Activated naive CD4-positive, alpha-beta T cell treated with anti-CD3 and anti-CD28 coated beads, Interleukin-2, amount 50 U/mL, for 24 hours (primary cell): ENCODE measurements around the gene RIPK1.
A peak's percentile ranks its signal among the peaks of the same experiment; 100 is the strongest.
"Not testable (repeated sequence)": the region's sequence is repeated elsewhere in the genome, so short reads cannot be mapped to it uniquely, and the experiment has no call there.

ENCODE experiments used
- H3K27ac Mint-ChIP-seq: one replicate; pipeline ENCODE4 v1.8.0; 2021; ENCODE audit warnings: mild to moderate bottlenecking, mixed read lengths
- H3K27me3 Mint-ChIP-seq: one replicate; pipeline ENCODE4 v1.8.0; 2021; ENCODE audit warnings: mixed read lengths
- H3K36me3 Mint-ChIP-seq: one replicate; pipeline ENCODE4 v1.8.0; 2021; ENCODE audit warnings: mixed read lengths
- H3K4me1 Mint-ChIP-seq: one replicate; pipeline ENCODE4 v1.8.0; 2021; ENCODE audit warnings: mixed read lengths
- H3K4me3 Mint-ChIP-seq: one replicate; pipeline ENCODE4 v1.8.0; 2021; ENCODE audit warnings: mild to moderate bottlenecking, mixed read lengths
- H3K9me3 Mint-ChIP-seq: one replicate; pipeline ENCODE4 v1.8.0; 2021; ENCODE audit warnings: mixed read lengths

RIPK1 gene

GRCh38 chr6:3068329-3069214 is at the start of gene RIPK1:
RIPK1 (plus strand) TSS chr6:3068494; CDS start chr6:3076824, 8,330 bp downstream.
- Mint-ChIP-seq H3K4me3 (peak within 1 kb of the TSS; percentile 95), H3K9me3 (no peaks in the 10 kb centered on the region), H3K36me3 (peaks cover 1% of the 10 kb centered on the region), H3K4me1 (peaks cover 67% of the 10 kb centered on the region), H3K27ac (peak within 1 kb of the TSS; percentile 97), H3K27me3 (no peaks in the 10 kb centered on the region)

GRCh38 chr6:3019065-3019464 is 49.2 kb upstream of the RIPK1 start:
- H3K27ac Mint-ChIP-seq, result no peak overlapping the region
- no peaks in the 10 kb centered on the region for H3K27me3 Mint-ChIP-seq
- H3K9me3 Mint-ChIP-seq, result no peaks in the 10 kb centered on the region
- H3K4me3 Mint-ChIP-seq, result no peak overlapping the region
- peaks cover 10% of the 10 kb centered on the region for H3K36me3 Mint-ChIP-seq
- peaks cover 22% of the 10 kb centered on the region for H3K4me1 Mint-ChIP-seq

GRCh38 chr6:3019749-3020320 is 48.5 kb upstream of the RIPK1 start:
- Mint-ChIP-seq H3K4me1 (peaks cover 30% of the 10 kb centered on the region), H3K9me3 (no peaks in the 10 kb centered on the region), H3K27me3 (no peaks in the 10 kb centered on the region), H3K36me3 (peaks cover 6% of the 10 kb centered on the region), H3K4me3 (no peak overlapping the region), H3K27ac (no peak overlapping the region)

DNA sequence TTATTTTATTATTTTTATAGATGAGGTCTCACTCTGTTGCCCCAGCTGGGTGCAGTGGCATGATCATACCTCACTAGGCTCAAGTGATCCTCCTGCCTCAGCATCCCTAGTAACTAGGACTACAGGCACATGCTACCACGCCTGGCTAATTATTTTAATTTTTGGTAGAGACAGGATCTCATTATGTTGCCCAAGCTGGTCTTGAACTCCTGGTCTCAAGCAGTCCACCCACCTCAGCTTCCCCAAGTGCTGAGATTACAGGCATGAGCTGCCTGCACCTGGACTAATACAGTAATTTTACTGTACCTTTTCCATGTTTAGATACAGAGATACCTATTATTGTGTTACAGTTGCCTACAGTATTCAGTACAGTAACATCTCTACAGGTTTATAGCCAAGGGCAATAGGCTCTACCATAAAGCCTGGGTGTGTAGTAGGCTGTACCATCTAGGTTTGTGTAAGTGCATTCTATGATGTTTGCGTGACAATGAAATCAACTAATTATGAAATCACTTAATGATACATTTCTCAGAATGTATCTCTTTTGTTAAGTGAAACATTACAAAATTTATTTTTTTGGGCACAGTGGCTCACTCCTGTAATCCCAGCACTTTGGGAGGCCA is 47.2 kb upstream of the RIPK1 start:
- not testable (repeated sequence) for H3K36me3 Mint-ChIP-seq, H3K9me3 Mint-ChIP-seq, H3K27me3 Mint-ChIP-seq, H3K27ac Mint-ChIP-seq, H3K4me3 Mint-ChIP-seq
- peaks cover 43% of the 10 kb centered on the region for H3K4me1 Mint-ChIP-seq

DNA sequence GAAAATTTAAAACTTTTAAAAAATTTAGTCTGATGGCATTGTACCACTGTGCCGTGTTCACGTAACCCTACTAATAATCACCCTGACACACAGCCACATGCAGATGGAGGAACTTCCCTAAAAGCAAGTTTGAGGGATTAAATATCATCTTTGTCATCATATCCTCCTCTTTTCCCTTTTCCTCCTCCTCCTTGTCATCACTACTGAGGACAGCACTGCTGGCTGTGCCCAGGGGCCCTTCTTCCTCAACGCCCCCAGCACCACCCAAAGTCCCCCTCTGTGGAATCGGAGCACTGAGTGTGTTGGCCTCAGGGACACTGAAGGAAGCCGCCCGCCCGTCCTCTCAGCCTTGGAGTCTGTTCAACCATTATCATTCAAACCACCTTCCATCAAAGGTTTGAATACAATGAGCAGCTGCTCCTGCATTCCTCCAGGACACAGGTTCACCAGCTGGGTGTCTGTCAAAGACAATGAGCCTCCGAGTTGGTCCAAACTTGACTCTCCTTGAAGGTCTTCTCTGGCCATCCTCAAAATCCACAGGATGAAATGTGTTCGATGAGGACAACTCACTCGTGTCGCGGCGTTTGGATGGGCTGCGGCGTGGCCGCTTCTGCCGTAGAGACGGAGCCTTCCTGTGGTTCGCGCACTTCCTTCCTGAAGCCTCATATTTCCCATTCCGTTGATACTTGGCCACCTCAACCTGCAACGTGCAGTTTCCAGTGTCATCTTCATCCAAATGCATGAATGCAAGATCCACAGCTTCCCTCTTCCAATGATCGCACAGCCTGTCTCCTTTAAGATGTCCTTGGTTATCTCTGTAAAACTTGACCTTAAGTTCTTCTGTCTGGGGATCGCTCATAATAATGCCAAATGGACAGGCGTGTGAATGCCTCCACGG is 45.3 kb upstream of the RIPK1 start:
- no peaks in the 10 kb centered on the region for H3K9me3 Mint-ChIP-seq
- H3K36me3 Mint-ChIP-seq, result peaks cover 4% of the 10 kb centered on the region
- peak overlapping the region; percentile 92 for H3K4me3 Mint-ChIP-seq
- H3K27me3 Mint-ChIP-seq, result no peaks in the 10 kb centered on the region
- H3K27ac Mint-ChIP-seq, result peak overlapping the region; percentile 82
- peaks cover 56% of the 10 kb centered on the region for H3K4me1 Mint-ChIP-seq

DNA sequence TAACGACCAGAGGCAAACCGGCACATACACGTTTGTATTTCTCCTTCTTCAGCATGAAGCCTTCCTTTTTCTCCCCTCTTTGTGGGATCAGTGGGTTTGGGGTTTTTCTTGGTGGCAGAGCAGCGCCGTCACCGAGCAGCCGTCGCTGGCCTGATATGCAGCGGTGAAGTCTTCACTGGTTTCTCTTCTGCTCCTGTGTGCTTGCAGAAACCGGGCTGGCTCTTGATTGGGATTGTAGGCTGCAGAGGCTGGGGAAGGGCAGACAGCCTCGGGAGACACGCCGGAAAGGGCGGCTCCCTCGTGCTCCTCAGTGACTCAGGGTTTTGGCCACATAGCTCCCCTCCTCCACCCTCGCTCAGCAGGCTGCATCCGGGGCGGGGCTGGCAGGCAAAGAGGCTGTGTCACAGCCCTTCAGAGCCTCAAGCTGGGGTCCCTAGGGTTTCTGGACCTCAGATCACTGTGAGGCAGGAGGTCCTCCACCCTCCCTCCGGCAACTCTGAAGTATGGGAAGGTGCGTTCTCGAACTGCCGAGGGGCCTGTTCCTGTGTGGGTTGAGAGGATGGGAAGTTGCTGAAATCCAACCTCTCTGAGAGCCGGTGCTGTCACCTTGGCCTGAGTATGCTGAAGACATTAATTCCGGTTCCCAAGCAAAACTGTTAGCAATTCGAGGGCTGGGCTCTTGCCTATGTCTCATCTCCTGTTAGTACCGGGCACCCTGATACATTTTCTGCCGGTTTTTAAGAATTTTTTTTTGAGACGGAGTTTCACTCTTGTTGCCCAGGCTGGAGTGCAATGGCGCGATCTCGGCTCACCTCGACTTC is 44.4 kb upstream of the RIPK1 start:
- Mint-ChIP-seq H3K36me3 (peaks cover 4% of the 10 kb centered on the region), H3K27me3 (no peaks in the 10 kb centered on the region), H3K4me3 (peak overlapping the region; percentile 92), H3K4me1 (peaks cover 60% of the 10 kb centered on the region), H3K27ac (peak overlapping the region; percentile 82), H3K9me3 (no peaks in the 10 kb centered on the region)

DNA sequence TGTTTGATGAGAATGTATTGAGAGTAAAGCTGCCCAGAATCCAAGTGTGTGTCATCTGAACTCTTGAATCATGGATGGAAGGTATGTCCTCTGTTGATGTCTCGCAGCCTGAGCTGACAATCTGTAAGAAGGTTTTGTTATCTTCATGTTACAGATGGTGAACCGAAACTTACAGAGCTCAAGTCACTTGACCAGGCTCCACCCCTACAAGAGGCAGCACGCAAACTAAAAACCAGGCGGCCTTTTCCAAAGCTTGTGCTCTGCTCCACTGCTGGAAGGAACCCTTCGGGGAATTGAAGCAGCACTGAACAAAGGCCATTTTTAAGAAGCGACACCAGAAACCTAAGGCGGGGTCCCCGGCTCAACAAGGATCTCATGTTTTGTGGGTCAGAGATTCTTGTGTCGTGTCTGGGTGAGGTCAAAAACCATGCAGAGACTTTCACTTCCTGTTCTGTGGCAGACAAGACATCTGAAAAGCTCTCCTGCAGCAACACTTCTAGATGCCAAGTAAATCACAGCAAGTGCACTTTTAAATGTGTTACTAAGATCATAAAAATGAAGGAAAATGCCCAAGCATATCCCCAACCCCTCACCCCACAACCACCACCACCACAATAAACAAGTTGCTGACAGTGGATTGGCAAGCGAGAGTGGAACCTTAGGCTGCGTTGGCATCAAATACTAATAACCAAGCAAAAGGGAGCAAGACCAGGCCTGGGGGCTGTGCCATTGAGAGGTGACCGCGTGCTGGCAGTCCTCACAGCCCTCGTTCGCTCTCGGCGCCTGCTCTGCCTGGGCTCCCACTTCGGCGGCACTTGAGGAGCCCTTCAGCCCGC is 41.3 kb upstream of the RIPK1 start:
- no peaks in the 10 kb centered on the region for H3K9me3 Mint-ChIP-seq
- peak overlapping the region; percentile 62 for H3K27ac Mint-ChIP-seq
- H3K4me1 Mint-ChIP-seq, result peaks cover 58% of the 10 kb centered on the region

GRCh38 chr6:3028156-3028555 is 40.1 kb upstream of the RIPK1 start:
- not testable (repeated sequence) for H3K27me3 Mint-ChIP-seq, H3K4me3 Mint-ChIP-seq, H3K36me3 Mint-ChIP-seq, H3K9me3 Mint-ChIP-seq
- peak overlapping the region; percentile 23 for H3K27ac Mint-ChIP-seq
- H3K4me1 Mint-ChIP-seq, result peaks cover 54% of the 10 kb centered on the region

More for the DNA sequence above, 41.3 kb upstream of the RIPK1 start:
- Mint-ChIP-seq H3K36me3 (no peaks in the 10 kb centered on the region), H3K27me3 (no peaks in the 10 kb centered on the region), H3K4me3 (peak overlapping the region; percentile 81)

- no peak overlapping the region for H3K27ac Mint-ChIP-seq
- H3K27me3 Mint-ChIP-seq, result no peaks in the 10 kb centered on the region
- peaks cover 15% of the 10 kb centered on the region for H3K4me1 Mint-ChIP-seq
- peaks cover 7% of the 10 kb centered on the region for H3K9me3 Mint-ChIP-seq
- no peak overlapping the region for H3K4me3 Mint-ChIP-seq
- H3K36me3 Mint-ChIP-seq, result no peaks in the 10 kb centered on the region
Measured at GRCh38 chr6:3031857-3032640, 36.2 kb upstream of the RIPK1 start.

DNA sequence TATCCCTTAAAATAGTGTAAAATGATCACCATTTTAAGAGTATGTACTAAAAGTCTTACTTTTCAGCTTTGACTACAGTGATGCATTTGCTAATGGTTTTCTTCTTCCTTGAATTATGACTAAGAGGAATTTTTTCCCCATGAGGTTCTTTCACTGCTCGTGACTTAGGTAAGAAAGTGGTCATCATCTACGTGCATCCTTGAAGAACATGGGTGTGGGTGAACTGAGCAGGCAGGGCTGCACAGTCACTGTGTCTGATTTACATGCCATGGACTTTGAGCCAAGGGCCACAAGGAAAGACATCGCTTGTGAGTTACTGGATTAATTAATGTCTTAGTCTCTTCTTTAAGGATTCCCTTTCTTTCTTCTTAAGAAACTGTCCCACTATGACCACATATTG is 35.3 kb upstream of the RIPK1 start:
- peaks cover 12% of the 10 kb centered on the region for H3K4me1 Mint-ChIP-seq
- no peak overlapping the region for H3K4me3 Mint-ChIP-seq
- peaks cover 7% of the 10 kb centered on the region for H3K9me3 Mint-ChIP-seq
- H3K27ac Mint-ChIP-seq, result no peak overlapping the region
- no peaks in the 10 kb centered on the region for H3K27me3 Mint-ChIP-seq
- no peaks in the 10 kb centered on the region for H3K36me3 Mint-ChIP-seq

GRCh38 chr6:3033652-3034051 is 34.6 kb upstream of the RIPK1 start:
- peaks cover 8% of the 10 kb centered on the region for H3K4me1 Mint-ChIP-seq
- H3K27ac Mint-ChIP-seq, result no peak overlapping the region
- peaks cover 7% of the 10 kb centered on the region for H3K9me3 Mint-ChIP-seq
- H3K4me3 Mint-ChIP-seq, result no peak overlapping the region
- no peaks in the 10 kb centered on the region for H3K36me3 Mint-ChIP-seq
- H3K27me3 Mint-ChIP-seq, result no peaks in the 10 kb centered on the region

DNA sequence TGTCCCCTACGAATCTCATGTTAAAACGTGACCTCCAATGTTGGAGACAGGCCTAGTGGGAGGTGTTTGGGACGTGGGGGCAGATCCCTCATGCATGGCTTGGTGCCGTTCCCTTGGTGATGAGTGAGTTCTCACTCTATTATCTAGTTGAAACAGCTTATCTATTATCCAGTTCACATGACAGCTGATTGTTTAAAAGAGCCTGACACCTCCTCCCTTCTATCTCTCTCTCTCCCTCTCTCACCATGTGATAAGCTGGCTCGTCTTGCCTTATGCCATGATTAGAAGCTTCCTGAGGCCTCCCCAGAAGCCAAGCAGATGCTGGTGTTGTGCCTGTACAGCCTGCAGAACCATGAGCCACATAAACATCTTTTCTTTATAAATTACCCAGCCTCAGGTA is 32.9 kb upstream of the RIPK1 start:
- peaks cover 8% of the 10 kb centered on the region for H3K4me1 Mint-ChIP-seq
- H3K4me3 Mint-ChIP-seq, result no peak overlapping the region
- peaks cover 7% of the 10 kb centered on the region for H3K9me3 Mint-ChIP-seq
- no peaks in the 10 kb centered on the region for H3K36me3 Mint-ChIP-seq
- H3K27ac Mint-ChIP-seq, result no peak overlapping the region
- H3K27me3 Mint-ChIP-seq, result no peaks in the 10 kb centered on the region

DNA sequence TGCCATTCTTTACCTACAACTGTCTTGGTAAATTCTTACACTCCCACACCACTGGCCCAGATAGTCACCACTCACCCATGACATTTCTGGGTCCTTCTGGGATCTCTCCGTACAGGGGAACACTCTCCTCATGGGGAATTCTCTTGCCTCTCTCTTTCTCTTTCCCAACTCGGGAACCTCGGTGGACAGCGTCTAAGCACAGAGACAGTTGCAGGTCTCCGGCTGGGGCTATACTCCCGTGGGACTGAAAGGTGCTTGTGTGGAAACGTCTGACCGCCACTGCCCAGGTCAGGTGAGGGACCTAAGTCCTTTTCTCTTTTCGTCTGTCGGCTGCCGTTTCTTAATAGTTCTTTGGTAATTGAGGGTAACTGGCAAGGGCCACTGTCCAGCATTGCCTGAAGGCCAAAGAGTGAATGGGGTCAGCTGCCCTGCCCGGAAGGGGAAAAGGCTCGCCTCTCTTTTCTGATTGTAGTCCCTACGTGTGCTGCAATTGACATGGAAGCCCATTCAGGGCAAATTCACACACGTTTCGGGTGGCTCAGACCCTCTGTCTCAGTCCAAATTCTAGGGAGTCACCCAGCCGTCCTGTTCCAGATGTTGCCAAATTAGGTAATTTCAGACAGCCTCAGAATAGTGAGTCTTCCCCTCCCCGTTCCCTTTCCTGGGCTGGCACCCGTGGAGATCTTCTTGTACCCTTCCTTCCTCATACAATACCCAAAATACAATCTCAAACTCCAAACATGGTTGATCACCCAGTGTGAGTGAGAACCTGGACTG is 31.2 kb upstream of the RIPK1 start:
- Mint-ChIP-seq H3K4me1 (peaks cover 2% of the 10 kb centered on the region), H3K36me3 (no peaks in the 10 kb centered on the region), H3K9me3 (peaks cover 7% of the 10 kb centered on the region), H3K4me3 (no peak overlapping the region), H3K27me3 (no peaks in the 10 kb centered on the region), H3K27ac (no peak overlapping the region)
